K562 treated with DMSO at 1 percent for 12 hours (cell line): ENCODE measurements around the gene PI16. TPM values are rescaled to one million over a fixed set of nuclear protein-coding genes. Genes with fewer than 3 reads are reported as not detected.

ENCODE experiments used
- total RNA-seq: library from RNA; unstranded; fragments of 300-600 nt; gene quantifications from 2 replicates; pipeline ENCODE4 v1.2.3, GENCODE V29; 2022; ENCODE audit not compliant: insufficient read depth

Gene PI16
- 1.8 TPM in 1 of 2 replicates, not detected in the other for total RNA-seq

GRCh38 chr6:36954262-36954931 is at the start of gene PI16:
Gene PI16, plus strand, starts transcription at chr6:36954738. Its CDS starts 23 bp downstream, at chr6:36954761.

GRCh38 chr6:36985808-36986703 is 31.5 kb downstream of the PI16 start, which contains the start of gene MTCH1:
Gene MTCH1, minus strand, starts transcription at chr6:36986196. Its CDS starts 23 bp downstream, at chr6:36986173.

GRCh38 chr6:37005061-37005810 is 50.7 kb downstream of the PI16 start, which contains the start of gene FGD2:
Gene FGD2, plus strand, starts transcription at chr6:37005655. Its CDS starts 163 bp downstream, at chr6:37005818.

Other genes starting within 250 kb of the PI16 start
- 0.53 and 0.63 TPM in 2 replicates for gene CPNE5, start 115.3 kb upstream of the PI16 start, total RNA-seq
- gene PPIL1, start 79.9 kb upstream of the PI16 start, total RNA-seq, result 30.5 and 41.9 TPM in 2 replicates
- gene C6orf89, start 68.8 kb upstream of the PI16 start, total RNA-seq, result 27.8 and 77.2 TPM in 2 replicates
- gene MTCH1, start 31.5 kb downstream of the PI16 start, total RNA-seq, result 216 and 288 TPM in 2 replicates
- gene FGD2, start 50.9 kb downstream of the PI16 start, total RNA-seq, result 0.50 and 0.75 TPM in 2 replicates
- 371 and 519 TPM in 2 replicates for gene PIM1, start 215.4 kb downstream of the PI16 start, total RNA-seq